ENCODE measurements around the gene PSME3IP1.

DNA sequence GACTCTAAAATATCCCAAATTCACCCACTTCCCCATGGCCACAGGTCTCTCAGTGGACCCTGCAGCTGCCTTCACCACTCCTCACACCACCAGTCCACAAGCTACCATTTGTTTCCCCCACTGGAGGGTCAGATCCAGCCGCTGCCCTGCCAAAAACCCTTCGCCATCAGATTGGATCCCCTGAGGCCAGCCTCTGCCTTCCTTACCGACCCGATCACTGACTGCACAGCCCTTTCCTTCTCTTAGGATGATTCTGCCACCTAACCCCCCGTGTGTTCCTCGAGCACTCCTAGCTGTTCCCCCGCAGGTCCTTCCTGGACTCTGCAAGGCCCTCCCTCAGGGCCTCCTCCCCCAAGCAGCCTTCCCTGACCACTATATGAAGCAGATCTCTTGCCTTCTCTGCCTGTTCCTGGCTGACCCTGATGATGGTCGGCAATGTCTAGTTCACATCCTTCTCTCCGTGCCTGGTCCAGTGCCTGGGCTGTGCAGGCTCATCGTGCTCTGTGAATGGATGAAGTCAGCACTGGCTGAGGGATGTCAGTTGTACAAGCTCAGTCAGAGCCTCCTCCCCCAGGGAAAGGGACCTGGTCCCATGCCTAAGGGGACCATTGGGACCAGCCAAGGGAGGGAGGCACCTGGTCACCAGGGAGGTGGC lies 47.4 kb downstream of the PSME3IP1 start:
- TF ChIP-seq, protein P1, sequence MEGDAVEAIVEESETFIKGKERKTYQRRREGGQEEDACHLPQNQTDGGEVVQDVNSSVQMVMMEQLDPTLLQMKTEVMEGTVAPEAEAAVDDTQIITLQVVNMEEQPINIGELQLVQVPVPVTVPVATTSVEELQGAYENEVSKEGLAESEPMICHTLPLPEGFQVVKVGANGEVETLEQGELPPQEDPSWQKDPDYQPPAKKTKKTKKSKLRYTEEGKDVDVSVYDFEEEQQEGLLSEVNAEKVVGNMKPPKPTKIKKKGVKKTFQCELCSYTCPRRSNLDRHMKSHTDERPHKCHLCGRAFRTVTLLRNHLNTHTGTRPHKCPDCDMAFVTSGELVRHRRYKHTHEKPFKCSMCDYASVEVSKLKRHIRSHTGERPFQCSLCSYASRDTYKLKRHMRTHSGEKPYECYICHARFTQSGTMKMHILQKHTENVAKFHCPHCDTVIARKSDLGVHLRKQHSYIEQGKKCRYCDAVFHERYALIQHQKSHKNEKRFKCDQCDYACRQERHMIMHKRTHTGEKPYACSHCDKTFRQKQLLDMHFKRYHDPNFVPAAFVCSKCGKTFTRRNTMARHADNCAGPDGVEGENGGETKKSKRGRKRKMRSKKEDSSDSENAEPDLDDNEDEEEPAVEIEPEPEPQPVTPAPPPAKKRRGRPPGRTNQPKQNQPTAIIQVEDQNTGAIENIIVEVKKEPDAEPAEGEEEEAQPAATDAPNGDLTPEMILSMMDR (IDR thresholded peaks at IDR 0.05), result no peak
- TF ChIP-seq POLR2A (IDR thresholded peaks at IDR 0.05), result no peak
